ENCODE measurements around the gene POU2F3.

- no peak for TF ChIP-seq CTCF (IDR thresholded peaks at IDR 0.05)
- TF ChIP-seq POLR2A (IDR thresholded peaks at IDR 0.05) = no peak
Measured at GRCh38 chr11:120221115-120221752, 18.7 kb upstream of the POU2F3 start.

All from heart left ventricle (tissue), 13 donors.